GM12801 (cell line): ENCODE results near the gene OR6S1.

Experiments used
- CTCF ChIP-seq: IDR thresholded peaks from one replicate; pipeline ENCODE4 v1.5.1; 2011; ENCODE audit warnings: control low read depth; ENCODE audit not compliant: insufficient read length; ENCODE audit errors: extremely low read depth

The OR6S1 gene

GRCh38 chr14:20652996-20653975 is 11.8 kb upstream of the OR6S1 start:
- no peak for TF ChIP-seq CTCF

GRCh38 chr14:20645481-20645880 is 4.0 kb upstream of the OR6S1 start:
- TF ChIP-seq CTCF: no peak

GRCh38 chr14:20644520-20644919 is 3.0 kb upstream of the OR6S1 start:
- no peak for TF ChIP-seq CTCF

- no peak for TF ChIP-seq CTCF
These were observed 691 bp upstream of the OR6S1 start for GRCh38 chr14:20642182-20642581.

GRCh38 chr14:20632831-20633691 is 8.4 kb downstream of the OR6S1 start:
- TF ChIP-seq CTCF: no peak

GRCh38 chr14:20632448-20632830 is 9.1 kb downstream of the OR6S1 start:
- no peak for TF ChIP-seq CTCF

GRCh38 chr14:20631880-20632389 is 9.6 kb downstream of the OR6S1 start:
- TF ChIP-seq CTCF: no peak
